Peyer's patch (tissue), 4 donors: ENCODE data around the gene KIR2DL4.
"Not testable (repeated sequence)": the region's sequence is repeated elsewhere in the genome, so short reads cannot be mapped to it uniquely, and the experiment has no call there.

Experiments used
- CTCF ChIP-seq, 6 experiments: fragments of 450-650 bp in 4 of 6; fragments of 200-600 bp in 2 of 6; sonication (generic) in 1 of 6; IDR thresholded peaks; one replicate each; pipeline ENCODE4 v1.5.1; 2017 to 2019; ENCODE audit warnings: antibody characterized with exemption in 6 of 6, mild to moderate bottlenecking in 3 of 6, moderate library complexity in 1 of 6
- POLR2A ChIP-seq, 2 donors: fragments of 450-650 bp; IDR thresholded peaks; one replicate each; pipeline ENCODE4 v1.5.1; 2017; ENCODE audit warnings: antibody characterized with exemption in 2 of 2, mild to moderate bottlenecking in 2 of 2, moderate library complexity in 2 of 2

GRCh38 chr19:54858476-54858875, 55.1 kb downstream of the KIR2DL4 start:
- not testable (repeated sequence) for TF ChIP-seq CTCF, POLR2A (IDR thresholded peaks at IDR 0.05)
